NCI-H2171 treated with DMSO at 0.1 percent for 48 hours (cell line): ENCODE results near the gene RBP2.
A peak's percentile ranks its signal among the peaks of the same experiment; 100 is the strongest.
"Not testable (repeated sequence)": the region's sequence is repeated elsewhere in the genome, so short reads cannot be mapped to it uniquely, and the experiment has no call there.

ENCODE experiments used
- DNase-seq: peaks from one replicate; lab custom pipeline; 2025; lab: John Stamatoyannopoulos, UW

Gene RBP2

DNA sequence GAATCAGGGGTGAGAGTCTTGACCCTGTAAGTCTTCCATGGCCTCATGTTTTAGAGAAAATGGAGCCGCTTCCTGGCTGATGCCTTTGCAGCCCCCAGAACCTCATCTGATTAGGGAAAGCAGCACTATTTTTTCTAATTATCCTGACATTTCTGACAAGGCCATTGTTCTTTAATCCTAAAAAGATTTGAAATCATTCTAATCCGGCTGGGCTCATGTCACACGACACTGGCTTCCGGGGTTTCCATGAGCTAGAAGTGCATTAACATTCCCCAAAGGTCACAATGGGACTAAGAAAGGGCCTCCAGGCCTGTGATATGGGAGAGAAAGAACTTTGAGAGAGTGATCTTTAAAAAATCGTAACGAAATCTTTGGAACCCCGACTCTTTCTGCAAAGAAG lies 33.1 kb downstream of the RBP2 start:
- no peak for DNase-seq

DNA sequence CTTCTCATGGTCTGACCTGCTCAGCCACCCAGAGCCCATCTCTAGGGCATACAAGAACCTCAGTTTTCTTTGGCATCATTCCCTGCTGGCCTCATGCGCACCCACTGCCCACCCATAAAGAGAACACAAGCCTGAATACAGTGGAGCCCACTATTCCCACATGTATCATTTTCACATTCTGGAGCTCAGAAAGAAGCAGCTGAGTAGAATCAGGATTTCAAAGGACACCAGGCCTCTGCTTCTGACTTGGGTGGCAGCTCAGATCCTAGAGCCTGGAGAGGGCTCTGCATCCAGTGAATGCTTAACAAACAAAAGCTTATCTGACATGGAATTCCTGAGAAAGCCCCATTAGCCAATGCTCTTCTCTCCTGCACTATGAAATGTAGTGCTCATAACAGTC lies 34.7 kb downstream of the RBP2 start:
- DNase-seq = no peak

DNA sequence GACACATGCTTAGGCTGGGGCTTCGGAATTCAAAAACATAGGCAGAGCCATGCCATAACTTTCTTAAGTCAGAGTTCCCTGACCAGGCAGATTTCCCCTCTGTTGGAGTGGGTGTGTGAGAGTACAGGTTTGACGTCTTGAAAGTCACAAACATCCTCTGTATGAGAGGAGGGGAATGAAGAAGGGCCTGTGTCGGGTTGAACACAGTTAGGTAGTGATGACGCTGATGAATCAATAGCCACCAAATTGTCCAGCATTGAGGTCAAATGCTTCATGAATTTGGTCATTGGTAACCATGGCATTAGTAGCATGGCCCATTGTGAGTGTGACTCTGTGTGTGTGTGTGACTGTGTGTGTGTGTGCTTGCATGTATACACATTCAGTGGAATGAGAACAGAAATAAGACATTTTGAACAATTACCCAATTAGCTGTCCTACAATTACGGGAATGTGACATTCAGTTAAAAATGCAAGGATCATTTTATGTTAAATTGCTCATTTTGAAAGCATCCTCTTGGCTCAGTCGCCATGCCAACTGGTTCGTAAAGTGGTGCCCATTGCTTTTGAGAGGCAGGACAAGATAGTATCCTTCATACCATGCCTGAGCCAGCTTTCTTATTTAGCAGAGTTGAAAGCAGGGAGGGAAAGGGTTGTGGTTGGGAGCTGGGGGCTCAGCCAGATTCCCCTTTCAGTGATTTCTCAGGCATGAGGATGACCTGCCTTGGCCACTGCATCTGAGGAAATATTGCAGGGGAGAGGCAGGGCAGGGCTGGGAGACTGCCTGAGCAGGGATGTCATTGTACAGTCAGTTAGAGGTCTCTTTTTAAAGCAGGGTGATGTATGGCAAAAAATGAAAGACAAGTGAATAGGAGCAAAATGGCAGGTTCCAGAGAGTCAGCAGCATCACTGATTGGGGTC lies 35.4 kb downstream of the RBP2 start:
- no peak for DNase-seq

DNA sequence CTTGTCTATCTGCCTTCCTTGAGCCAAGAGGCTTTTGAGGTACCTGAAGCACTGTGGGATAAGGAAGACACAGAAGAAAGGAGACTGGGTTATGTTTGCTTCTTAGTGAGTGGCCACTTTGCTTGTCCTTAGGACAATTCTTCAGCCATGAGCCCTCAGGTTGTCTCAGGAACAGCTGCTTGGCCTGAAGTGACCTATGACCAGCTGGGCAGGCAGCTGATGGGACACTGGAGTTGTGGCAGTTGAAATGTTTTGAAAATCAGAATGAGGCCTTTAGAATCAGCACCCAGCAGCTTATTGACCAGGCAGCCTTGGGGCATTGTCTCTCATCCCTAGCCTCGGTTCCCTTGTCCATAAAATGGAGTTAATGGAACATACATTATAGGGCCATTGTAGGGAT lies 37.0 kb downstream of the RBP2 start:
- DNase-seq = no peak

DNA sequence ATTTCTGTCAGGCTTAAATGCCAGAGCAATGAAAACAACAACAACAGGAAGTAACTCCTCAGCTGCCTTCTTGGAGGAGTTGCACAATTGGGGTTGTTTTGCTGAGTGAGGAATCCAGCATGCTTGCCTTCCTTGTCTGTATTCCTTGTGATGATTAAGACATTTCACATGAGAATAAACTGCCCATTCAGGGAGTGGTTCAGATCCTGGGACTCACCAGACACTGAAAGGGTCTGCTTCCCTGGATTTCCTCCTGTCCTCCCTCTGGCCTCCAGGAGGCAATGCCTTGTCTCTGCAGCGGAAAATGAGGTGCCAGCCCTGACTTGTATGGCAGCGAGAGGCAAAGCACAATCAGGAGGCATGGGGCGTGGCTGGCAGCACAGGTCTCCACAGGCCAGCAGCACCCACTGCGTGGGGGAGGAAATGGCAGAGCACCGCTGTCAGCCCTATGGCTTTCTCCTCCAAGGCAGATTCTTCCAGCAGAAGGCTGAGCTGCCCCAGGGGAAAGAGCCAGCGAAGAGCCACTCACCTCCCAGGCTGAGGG lies 41.5 kb downstream of the RBP2 start:
- no peak for DNase-seq

DNA sequence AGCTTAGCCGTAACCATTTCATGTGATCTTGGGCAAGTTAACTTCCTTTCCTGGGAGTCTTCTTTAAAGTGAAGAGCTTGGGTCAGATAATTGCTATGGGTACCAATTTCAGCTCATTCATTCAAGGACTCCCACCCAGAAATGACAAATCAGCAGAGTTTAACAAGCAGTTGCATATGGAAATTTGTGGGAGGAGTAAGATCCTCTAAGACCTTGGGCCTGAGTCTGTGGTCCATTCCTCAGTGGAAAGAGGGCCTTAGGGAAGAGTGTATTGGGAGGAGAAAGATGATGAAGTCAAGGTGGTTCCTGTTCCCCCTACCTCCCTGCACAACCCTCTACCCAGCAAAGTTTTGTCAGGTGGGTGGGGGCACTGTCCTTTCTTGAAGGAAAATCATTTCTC lies 42.1 kb downstream of the RBP2 start:
- DNase-seq = no peak

DNA sequence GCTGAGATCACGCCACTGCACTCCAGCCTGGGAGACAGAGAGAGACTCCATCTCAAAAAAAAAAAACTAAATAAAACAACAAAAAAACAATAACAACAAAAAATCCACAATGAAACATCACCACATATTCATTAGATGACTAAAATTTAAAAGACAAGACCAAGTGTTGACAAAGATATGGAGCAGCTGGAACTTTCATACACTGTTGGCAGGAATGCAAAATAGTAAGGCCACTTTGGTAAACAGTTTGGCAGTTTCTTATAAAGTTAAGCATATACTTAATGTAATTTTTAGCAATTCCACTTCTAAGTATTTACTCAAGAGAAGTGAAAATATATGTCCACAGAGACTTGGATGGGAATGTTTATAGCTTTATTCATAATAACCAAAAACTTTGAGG lies 43.2 kb downstream of the RBP2 start:
- no peak for DNase-seq

DNA sequence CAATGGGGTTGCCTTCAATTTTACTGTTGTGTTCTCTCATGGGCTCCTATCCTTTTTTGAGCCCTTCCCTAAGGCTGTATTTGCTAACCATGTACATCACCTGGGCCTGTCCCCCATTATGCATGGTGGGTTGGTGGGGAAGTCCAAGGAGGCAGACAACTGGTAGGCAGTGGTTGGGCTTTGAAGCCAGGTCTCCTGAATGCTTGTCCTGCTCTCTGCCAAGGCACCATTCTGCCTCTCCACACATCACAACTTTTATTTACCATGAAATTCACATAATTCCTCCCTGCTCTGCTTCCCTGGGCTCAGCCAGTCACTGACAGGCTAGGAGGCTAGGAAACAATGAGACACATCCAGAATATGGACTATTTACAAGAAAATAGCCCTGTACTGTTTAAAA lies 45.8 kb downstream of the RBP2 start:
- DNase-seq = no peak

DNA sequence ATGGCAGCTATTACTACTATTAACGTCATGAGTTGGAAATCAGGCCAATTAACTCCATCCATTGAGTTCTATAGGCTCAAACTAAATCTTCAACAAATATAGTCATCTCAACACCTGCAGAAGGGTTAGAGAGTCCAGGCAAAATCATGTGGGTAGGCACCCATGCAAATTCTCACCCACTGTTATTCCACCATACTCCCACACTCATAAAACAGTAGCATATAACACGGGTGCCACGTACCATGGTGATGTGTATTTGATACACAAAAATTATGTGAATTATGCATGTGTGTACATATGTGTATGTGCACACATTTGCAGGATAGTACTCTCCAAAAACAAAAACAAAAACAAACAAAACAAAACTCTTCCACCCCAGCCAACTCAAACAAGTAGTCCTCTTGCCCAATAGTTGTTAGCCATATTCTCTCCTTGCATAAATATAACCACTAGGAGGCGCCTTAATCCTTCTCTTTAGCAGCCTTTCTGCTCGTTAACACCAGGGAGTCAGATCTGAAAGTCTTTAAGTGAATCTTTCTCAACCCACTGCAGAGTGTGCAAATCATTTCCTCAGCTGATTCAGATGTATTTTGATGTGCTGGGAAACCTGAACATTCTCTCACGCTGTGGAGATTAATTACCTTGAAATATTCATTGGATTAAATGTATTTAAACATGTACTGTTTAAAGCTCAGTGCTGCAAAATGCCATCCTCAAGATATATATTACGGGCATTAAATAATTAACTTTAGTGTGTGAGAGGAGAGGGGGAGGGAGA lies 48.8 kb downstream of the RBP2 start:
- peak; percentile 94 for DNase-seq

DNA sequence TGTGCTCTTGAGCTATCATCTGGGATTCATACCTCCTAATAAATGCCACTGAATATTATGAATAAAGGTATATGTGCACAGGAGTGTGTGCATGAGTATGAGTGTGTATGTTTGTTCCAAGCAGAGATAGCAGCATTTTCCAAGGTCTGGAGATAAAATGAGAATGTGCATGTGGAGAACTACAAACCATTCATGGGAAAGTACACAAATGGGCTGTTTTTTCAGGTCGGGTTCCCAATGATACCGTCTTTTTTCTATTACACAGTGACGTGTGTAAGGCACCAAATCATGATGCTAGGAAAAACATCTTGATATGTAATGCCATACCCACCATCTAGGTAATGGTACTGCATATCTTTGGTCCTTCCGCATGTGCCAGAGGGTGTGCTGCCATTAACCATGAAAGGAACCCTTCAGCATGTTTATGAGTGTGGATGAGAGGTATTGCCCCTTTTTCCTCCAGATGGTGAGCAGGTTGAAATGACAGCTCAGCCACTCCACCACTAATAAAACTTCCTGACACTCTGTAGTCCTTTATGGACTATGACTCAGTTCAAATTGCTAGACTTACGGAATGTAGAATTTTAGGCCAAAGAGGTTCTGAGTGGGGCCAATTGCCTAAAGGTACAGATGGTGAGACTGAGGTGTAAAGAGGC lies 50.4 kb downstream of the RBP2 start:
- no peak for DNase-seq

DNA sequence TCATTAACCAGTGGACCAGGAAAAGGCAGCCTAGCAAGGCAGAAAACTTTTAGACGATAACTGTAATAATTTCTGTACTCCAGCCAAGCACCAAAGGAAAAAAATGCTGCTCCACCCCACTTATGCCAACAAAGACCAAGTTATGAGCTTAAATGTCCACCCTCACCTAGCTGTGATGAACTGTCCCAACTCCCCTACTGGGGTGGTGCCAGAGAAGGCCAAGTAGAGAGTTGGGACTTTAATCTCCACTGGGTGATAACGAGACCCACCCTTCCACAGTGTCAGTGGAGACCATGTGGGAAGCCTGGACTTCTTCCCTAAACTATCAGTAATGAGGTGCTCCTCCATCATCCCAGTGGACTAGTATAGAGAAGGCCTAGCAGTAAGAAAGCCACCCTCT lies 53.1 kb downstream of the RBP2 start:
- no peak for DNase-seq

DNA sequence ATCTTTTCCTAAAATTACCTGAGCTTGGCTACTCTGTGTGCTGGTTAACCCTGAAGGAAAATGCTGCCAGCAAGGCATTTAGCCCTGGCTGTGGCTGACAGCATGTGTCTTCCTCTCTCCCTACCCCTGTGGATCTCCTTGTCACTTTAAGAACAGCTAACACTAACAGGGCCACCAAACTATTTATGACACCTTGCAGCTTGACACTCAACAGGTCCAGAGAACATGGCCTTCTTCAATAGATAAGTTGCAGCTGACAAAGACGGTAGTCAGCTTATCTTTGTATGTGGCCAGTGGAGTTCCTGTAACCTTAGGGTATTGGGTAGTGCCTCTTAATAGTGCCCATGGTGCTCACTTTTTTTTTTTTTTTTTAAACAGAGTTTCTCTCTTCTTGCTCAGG lies 54.9 kb downstream of the RBP2 start:
- DNase-seq = no peak

DNA sequence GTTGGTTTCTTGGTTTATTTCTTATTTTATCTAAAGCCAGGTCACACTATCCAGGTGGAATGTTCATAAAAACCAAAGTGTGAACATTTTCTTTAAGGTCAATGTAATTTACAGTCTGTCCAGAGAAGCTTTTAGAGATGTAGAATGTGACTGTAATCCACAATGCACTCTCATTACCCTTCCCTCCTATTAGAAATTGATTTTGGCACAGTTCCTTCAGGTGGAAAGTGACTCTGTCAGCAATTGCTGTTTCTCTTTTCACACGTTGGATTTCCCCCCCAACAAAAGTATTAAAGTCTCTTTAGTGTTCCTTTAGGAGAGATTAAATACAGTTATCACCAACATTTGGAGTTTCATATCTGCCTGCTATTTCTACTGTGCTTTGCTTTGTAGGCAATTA lies 55.3 kb downstream of the RBP2 start:
- no peak for DNase-seq

DNA sequence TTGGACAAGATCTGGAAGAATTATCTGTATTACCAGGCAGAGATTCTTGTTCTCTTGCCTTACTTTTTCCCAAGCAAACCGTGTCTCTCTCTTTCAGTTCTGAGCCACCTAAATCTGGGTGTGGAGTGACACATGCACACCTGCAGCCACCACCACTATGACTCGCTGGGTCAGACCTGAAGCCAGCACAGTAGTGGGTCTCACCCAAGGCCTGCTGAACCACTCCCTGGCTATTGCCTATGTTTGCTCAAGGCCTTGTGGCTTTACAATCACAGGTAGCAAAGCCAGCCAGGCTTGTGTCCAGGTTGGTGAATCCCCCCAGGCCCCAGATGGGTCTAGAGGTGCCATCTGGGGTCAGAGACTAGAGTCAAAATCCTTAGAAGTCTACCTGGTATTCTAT lies 58.2 kb downstream of the RBP2 start:
- no peak for DNase-seq

DNA sequence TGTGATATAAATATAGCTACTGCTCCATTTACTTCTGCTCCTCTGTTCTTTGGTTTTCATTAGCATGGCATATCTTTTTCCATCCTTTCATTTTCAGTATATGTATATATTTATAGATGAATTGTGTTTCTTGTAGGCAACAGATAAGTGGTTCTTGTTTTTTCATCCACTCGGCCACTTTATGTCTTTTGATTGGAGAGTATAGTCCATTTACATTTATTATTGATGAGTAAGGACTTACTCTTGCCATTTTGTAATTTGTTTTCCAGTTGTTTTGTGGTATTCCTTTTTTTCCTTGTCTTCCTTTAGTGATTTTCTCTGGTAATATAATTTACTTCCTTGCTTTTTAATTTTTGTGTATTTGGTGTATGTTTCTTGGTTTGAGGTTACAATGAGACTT lies 60.0 kb downstream of the RBP2 start:
- DNase-seq = no peak

DNA sequence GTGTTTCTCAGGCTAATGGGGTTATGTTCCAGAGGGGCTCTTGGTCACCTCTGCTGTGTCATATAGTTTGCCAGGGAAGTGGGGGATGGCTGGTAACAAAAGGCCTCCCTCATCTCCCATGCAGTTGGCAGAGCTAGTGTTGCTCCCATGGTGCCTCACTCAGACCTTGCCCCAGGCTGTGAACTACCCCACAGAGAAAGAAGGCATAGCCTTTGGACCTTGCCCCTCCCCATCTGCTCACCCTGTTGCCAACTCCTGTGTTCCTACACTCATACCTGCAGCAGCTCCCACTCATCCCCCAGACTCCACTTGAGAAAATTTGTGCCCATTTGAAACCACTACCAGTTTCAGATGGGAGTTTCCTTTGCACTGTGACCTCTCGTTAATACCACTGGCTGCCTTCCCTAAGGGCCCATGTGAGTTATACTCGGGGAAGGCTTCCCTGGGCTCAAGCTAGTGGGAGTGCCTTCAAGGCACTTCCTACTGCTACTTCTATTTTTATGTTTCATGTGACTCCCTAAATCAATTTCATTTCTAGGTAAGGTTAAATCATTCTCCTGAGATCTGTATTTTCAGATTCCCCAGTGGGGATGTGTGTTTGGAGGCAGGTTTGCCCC lies 61.6 kb downstream of the RBP2 start:
- DNase-seq = no peak

DNA sequence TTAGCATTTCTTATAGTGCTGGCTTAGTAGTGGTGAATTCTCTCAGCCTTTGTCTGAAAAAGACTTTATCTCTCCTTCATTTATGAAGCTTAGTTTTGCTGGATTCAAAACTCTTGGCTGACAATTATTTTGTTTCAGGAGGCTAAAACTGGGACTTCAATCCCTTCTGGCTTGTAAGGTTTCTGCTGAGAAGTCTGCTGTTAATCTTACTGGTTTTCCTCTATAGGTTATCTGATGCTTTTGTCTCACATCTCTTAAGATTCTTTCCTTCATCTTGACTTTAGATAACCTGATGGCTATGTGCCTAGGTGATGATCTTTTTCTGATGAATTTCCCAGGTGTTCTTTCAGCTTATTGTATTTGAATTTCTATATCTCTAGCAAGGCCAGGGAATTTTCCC lies 63.4 kb downstream of the RBP2 start:
- not testable (repeated sequence) for DNase-seq
